HepG2 (cell line): Measurements from ENCODE around the gene PDGFD. TPM values are rescaled to one million over a fixed set of nuclear protein-coding genes. Genes with fewer than 3 reads are reported as not detected.

Experiments used
- ATAC-seq: fragments of 200-7000 bp; cut with Tn5 transposase; 3 replicates; pipeline ENCODE4 v1.9.1; 2020; ENCODE audit warnings: mild to moderate bottlenecking, moderate library complexity
- BruUV-seq: library from RNA; stranded (reverse); fragments of 400-500 nt; replicated peaks from 2 replicates; lab custom pipeline; 2021; lab: Mats Ljungman, UMichigan
- CTCF ChIA-PET: fragments of 300-600 bp; formaldehyde crosslinking; extraction: SDS; loops from one replicate; lab custom pipeline; 2021; ENCODE audit warnings: low total read pairs, inconsistent platforms, low intra/inter-chr PET ratio; lab: Yijun Ruan, JAX
- POLR2A ChIA-PET: fragments of 350-600 bp; sonication (Branson Sonifier 250); formaldehyde crosslinking; loops from one replicate; lab custom pipeline; 2020; ENCODE audit warnings: antibody characterized with exemption, inconsistent platforms; lab: Yijun Ruan, JAX
- DNase-seq: peaks from one replicate; pipeline ENCODE4 v3.0.0-alpha.2; 2015; ENCODE audit warnings: low spot score
- FAIRE-seq: peaks from 3 replicates; lab custom pipeline; 2011; peaks lifted over from hg19 to GRCh38; lab: Jason Lieb, UNC
- H2AFZ ChIP-seq: one replicate; pipeline ENCODE4 v1.6.1; 2011; ENCODE audit warnings: low read length, inconsistent platforms
- H3K27ac ChIP-seq: fragments of 300-600 bp; 3 replicates; pipeline ENCODE4 v1.8.0; 2011; ENCODE audit warnings: mixed run types, mild to moderate bottlenecking, mixed read lengths, low read length, inconsistent platforms; ENCODE audit not compliant: insufficient read depth; ENCODE audit errors: extremely low read length
- H3K27me3 ChIP-seq, 2 experiments: fragments of 200-600 bp in 1 of 2; 2 replicates in 1 of 2; 3 replicates in 1 of 2; pipeline versions ENCODE4 v1.6.0 to v1.8.0; 2011; ENCODE audit warnings: low read length in 2 of 2, mild to moderate bottlenecking in 2 of 2, moderate library complexity in 2 of 2, inconsistent platforms in 1 of 2; ENCODE audit not compliant: insufficient read depth in 2 of 2, control insufficient read depth in 1 of 2
- H3K36me3 ChIP-seq, 2 experiments: fragments of 200-600 bp in 1 of 2; replicated peaks in 1 of 2; 2 replicates in 1 of 2; 3 replicates in 1 of 2; pipeline versions ENCODE4 v1.5.1 to v1.8.0; 2011; ENCODE audit warnings: low read length in 2 of 2, inconsistent platforms in 1 of 2; ENCODE audit not compliant: insufficient read depth in 2 of 2, control insufficient read depth in 1 of 2
- H3K4me1 ChIP-seq: 2 replicates; pipeline ENCODE4 v1.5.1; 2012; ENCODE audit warnings: low read length, inconsistent platforms; ENCODE audit not compliant: insufficient read depth
- H3K4me2 ChIP-seq: 2 replicates; pipeline ENCODE4 v1.6.0; 2011; ENCODE audit warnings: low read depth, low read length, inconsistent platforms
- H3K4me3 ChIP-seq, 3 experiments: fragments of 200-600 bp in 1 of 3; sonication (generic), shearing (Covaris generic) in 1 of 3; replicated peaks in 1 of 3; 2 replicates each; pipeline ENCODE4 v1.5.1; 2011 to 2016; ENCODE audit warnings: low read length in 3 of 3, inconsistent platforms in 2 of 3, low read depth in 2 of 3, mild to moderate bottlenecking in 2 of 3, control low read depth in 1 of 3, mixed read lengths in 1 of 3; ENCODE audit not compliant: insufficient read depth in 1 of 3
- H3K79me2 ChIP-seq: one replicate; pipeline ENCODE4 v1.6.1; 2011; ENCODE audit warnings: low read length, inconsistent platforms; ENCODE audit not compliant: insufficient read depth
- H3K9ac ChIP-seq: 2 replicates; pipeline ENCODE4 v1.6.0; 2011; ENCODE audit warnings: mild to moderate bottlenecking, low read depth, low read length, inconsistent platforms; ENCODE audit not compliant: insufficient read depth
- H3K9me3 ChIP-seq: 2 replicates; pipeline ENCODE4 v1.5.1; 2012; ENCODE audit warnings: mild to moderate bottlenecking, low read length
- H4K20me1 ChIP-seq: 2 replicates; pipeline ENCODE4 v1.6.0; 2011; ENCODE audit warnings: inconsistent platforms, mild to moderate bottlenecking, low read length, moderate library complexity; ENCODE audit not compliant: insufficient read depth
- ARNTL ChIP-seq: sonication (generic); formaldehyde crosslinking; IDR thresholded peaks from 2 replicates; pipeline ENCODE4 v1.4.0; 2020; ENCODE audit warnings: mild to moderate bottlenecking, missing genetic modification reagents
- ATF7-NPFF ChIP-seq: sonication (generic); formaldehyde crosslinking; IDR thresholded peaks from 2 replicates; pipeline ENCODE4 v1.8.1; 2023; ENCODE audit warnings: mild to moderate bottlenecking, low read depth, missing genetic modification reagents, moderate library complexity
- CHCHD3 ChIP-seq: sonication (generic); formaldehyde crosslinking; IDR thresholded peaks from 2 replicates; pipeline ENCODE4 v1.8.0; 2022; ENCODE audit warnings: mild to moderate bottlenecking, missing genetic modification reagents, moderate library complexity
- DMAP1 ChIP-seq: IDR thresholded peaks from 2 replicates; pipeline ENCODE4 v1.6.1; 2016
- IKZF1 ChIP-seq: fragments of 450-650 bp; IDR thresholded peaks from 2 replicates; pipeline ENCODE4 v1.7.1; 2016
- MAF1 ChIP-seq: sonication (generic); formaldehyde crosslinking; IDR thresholded peaks from 2 replicates; pipeline ENCODE4 v1.5.0; 2020; ENCODE audit warnings: missing genetic modification reagents, borderline replicate concordance
- MIER2 ChIP-seq: IDR thresholded peaks from 2 replicates; pipeline ENCODE4 v1.6.1; 2016; ENCODE audit warnings: missing biosample characterization, missing genetic modification reagents
- MXD4 ChIP-seq: IDR thresholded peaks from 2 replicates; pipeline ENCODE4 v1.6.1; 2016; ENCODE audit warnings: mild to moderate bottlenecking, missing biosample characterization, missing genetic modification reagents
- RFXAP ChIP-seq: sonication (generic); formaldehyde crosslinking; IDR thresholded peaks from 2 replicates; pipeline ENCODE4 v1.4.0; 2020; ENCODE audit warnings: missing genetic modification reagents, borderline replicate concordance
- SCMH1 ChIP-seq: sonication (generic); formaldehyde crosslinking; IDR thresholded peaks from 2 replicates; pipeline ENCODE4 v1.9.0; 2021; ENCODE audit warnings: missing genetic modification reagents, mild to moderate bottlenecking, borderline replicate concordance
- ZNF44 ChIP-seq: sonication (generic); formaldehyde crosslinking; IDR thresholded peaks from 2 replicates; pipeline ENCODE4 v1.5.1; 2020; ENCODE audit warnings: mild to moderate bottlenecking, missing genetic modification reagents
- ZNF790 ChIP-seq: sonication (generic); formaldehyde crosslinking; IDR thresholded peaks from 2 replicates; pipeline ENCODE4 v1.8.0; 2022; ENCODE audit warnings: missing genetic modification reagents, mild to moderate bottlenecking, borderline replicate concordance
- WGBS: methylation state at CpG from one replicate; pipeline ENCODE4 v1.1.6; 2017; ENCODE audit warnings: low lambda C conversion rate; 5-methylcytosine and 5-hydroxymethylcytosine counted together
- in situ Hi-C: cut with HindIII; loops from 2 replicates; pipeline ENCODE4 v1.10.0; 2017; ENCODE audit warnings: low pct_unique_long_range_greater_than_20kb; ENCODE audit not compliant: extremely low pct_ligation_motif_present
- intact Hi-C: fragments of 100-400 bp; cut with micrococcal nuclease; formaldehyde crosslinking; loops from one replicate; pipeline ENCODE4 v1.10.0; 2022; ENCODE audit not compliant: unreplicated experiment
- polyA plus RNA-seq, 8 experiments: library from polyadenylated mRNA; depleted of rRNA in 3 of 8; stranded (reverse) in 7 of 8; unstranded in 1 of 8; fragments of >200 nt; fragmentation: Illumina TruSeq in 4 of 8; extraction: Trizol in 4 of 8; gene quantifications; 2 replicates each; pipeline versions ENCODE4 v1.2.1 to v1.2.3, GENCODE V29; 2011 to 2016; ENCODE audit warnings: low read depth in 4 of 8, missing spikeins in 1 of 8, mixed read lengths in 1 of 8; ENCODE audit not compliant: insufficient read depth in 1 of 8
- total RNA-seq, 5 experiments: library from RNA; depleted of rRNA; stranded (reverse); fragments of >200 nt; fragmentation: Illumina TruSeq; extraction: Trizol; gene quantifications; 2 replicates each; pipeline ENCODE4 v1.2.3, GENCODE V29; 2016; ENCODE audit warnings: low read depth in 1 of 5
- TF ChIP-seq, protein P1 (sequence below): IDR thresholded peaks from 2 replicates; pipeline ENCODE4 v1.6.1; 2016
- TF ChIP-seq, protein P2 (sequence below): sonication (generic); formaldehyde crosslinking; IDR thresholded peaks from 2 replicates; pipeline ENCODE4 v1.5.0; 2020; ENCODE audit warnings: missing genetic modification reagents
- TF ChIP-seq, protein P3 (sequence below), 2 experiments: IDR thresholded peaks; 2 replicates each; pipeline ENCODE4 v1.6.1; 2011 to 2012; ENCODE audit warnings: low read length in 2 of 2, borderline replicate concordance in 1 of 2, low read depth in 1 of 2, mild to moderate bottlenecking in 1 of 2, moderate library complexity in 1 of 2

Gene PDGFD
- total and polyA plus RNA-seq, 2 of the 13 experiments (the other 11 are each of a cell fraction or from before 2014, with no cell fraction given) = 0.09 to 0.29 TPM

DNA sequence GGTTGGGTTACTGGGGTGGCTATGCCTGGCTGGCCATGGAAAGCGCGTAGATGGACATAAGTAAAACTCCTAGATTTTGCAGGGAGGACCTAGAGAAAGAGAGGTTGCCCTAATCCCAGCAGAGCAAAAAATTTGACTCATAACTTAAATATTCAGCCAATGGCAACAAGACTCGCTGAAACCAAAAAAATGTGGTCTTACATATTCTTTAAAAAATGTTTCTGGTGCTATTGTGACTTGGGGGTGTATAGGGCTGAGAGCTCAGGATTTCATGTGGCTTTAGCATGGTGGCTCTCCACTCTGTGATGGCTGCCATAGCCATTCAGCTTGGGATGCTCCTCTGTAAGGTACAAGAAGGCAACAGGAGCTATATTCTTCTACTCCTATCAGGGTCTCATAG is 27.2 kb upstream of the PDGFD start:
- POLR2A ChIA-PET = no interaction called here
- FAIRE-seq = no peak

DNA sequence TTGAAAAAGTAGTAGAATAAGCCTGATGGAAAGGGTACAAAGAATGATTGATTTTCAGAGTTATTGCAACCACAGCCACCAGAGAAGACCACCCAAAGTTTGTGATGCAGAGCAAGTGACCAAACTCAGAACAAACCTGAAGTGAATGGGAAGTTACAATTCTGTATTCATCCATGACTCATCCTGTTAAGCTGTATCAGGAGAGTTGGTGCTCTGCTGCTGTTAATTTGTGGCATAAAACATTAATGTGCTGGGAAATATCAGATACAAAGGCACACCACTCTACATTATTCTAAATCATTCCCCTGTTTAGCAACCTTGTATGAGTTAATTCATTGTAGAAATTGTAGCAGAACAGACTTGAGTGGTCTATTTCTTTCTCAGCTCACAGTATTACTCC is 19.6 kb upstream of the PDGFD start:
- in situ Hi-C loops = no loop called here
- no peak for DNase-seq
- H3K4me3 ChIP-seq = no peak overlapping the region
- ChIA-PET CTCF (no interaction called here), POLR2A (no interaction called here)
- ATAC-seq = no peak
- no peaks in the 10 kb centered on the region for H3K36me3 ChIP-seq
- no peaks in the 10 kb centered on the region for H3K4me1 ChIP-seq
- no peaks in the 10 kb centered on the region for H4K20me1 ChIP-seq
- H3K9me3 ChIP-seq = no peaks in the 10 kb centered on the region
- no peak overlapping the region for H3K9ac ChIP-seq
- no peaks in the 10 kb centered on the region for H3K79me2 ChIP-seq
- FAIRE-seq = no peak
- H2AFZ ChIP-seq = no peak overlapping the region
- intact Hi-C loops = no loop called here
- no peak overlapping the region for H3K27ac ChIP-seq
- no peak overlapping the region for H3K4me2 ChIP-seq
- H3K27me3 ChIP-seq = no peaks in the 10 kb centered on the region
- no TSS peak for BruUV-seq
- TF ChIP-seq MIER2 (CRISPR knock-in tag) (no peak), ATF7-NPFF (CRISPR knock-in tag) (no peak), CHCHD3 (no peak), MXD4 (CRISPR knock-in tag) (no peak), RFXAP (CRISPR knock-in tag) (no peak), DMAP1 (CRISPR knock-in tag) (no peak), ZNF44 (no peak), IKZF1 (no peak)
- TF ChIP-seq, protein P1, sequence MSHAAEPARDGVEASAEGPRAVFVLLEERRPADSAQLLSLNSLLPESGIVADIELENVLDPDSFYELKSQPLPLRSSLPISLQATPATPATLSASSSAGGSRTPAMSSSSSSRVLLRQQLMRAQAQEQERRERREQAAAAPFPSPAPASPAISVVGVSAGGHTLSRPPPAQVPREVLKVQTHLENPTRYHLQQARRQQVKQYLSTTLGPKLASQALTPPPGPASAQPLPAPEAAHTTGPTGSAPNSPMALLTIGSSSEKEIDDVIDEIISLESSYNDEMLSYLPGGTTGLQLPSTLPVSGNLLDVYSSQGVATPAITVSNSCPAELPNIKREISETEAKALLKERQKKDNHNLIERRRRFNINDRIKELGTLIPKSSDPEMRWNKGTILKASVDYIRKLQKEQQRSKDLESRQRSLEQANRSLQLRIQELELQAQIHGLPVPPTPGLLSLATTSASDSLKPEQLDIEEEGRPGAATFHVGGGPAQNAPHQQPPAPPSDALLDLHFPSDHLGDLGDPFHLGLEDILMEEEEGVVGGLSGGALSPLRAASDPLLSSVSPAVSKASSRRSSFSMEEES = no peak
- TF ChIP-seq, protein P2, sequence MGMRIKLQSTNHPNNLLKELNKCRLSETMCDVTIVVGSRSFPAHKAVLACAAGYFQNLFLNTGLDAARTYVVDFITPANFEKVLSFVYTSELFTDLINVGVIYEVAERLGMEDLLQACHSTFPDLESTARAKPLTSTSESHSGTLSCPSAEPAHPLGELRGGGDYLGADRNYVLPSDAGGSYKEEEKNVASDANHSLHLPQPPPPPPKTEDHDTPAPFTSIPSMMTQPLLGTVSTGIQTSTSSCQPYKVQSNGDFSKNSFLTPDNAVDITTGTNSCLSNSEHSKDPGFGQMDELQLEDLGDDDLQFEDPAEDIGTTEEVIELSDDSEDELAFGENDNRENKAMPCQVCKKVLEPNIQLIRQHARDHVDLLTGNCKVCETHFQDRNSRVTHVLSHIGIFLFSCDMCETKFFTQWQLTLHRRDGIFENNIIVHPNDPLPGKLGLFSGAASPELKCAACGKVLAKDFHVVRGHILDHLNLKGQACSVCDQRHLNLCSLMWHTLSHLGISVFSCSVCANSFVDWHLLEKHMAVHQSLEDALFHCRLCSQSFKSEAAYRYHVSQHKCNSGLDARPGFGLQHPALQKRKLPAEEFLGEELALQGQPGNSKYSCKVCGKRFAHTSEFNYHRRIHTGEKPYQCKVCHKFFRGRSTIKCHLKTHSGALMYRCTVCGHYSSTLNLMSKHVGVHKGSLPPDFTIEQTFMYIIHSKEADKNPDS = no peak
- TF ChIP-seq, protein P3, sequence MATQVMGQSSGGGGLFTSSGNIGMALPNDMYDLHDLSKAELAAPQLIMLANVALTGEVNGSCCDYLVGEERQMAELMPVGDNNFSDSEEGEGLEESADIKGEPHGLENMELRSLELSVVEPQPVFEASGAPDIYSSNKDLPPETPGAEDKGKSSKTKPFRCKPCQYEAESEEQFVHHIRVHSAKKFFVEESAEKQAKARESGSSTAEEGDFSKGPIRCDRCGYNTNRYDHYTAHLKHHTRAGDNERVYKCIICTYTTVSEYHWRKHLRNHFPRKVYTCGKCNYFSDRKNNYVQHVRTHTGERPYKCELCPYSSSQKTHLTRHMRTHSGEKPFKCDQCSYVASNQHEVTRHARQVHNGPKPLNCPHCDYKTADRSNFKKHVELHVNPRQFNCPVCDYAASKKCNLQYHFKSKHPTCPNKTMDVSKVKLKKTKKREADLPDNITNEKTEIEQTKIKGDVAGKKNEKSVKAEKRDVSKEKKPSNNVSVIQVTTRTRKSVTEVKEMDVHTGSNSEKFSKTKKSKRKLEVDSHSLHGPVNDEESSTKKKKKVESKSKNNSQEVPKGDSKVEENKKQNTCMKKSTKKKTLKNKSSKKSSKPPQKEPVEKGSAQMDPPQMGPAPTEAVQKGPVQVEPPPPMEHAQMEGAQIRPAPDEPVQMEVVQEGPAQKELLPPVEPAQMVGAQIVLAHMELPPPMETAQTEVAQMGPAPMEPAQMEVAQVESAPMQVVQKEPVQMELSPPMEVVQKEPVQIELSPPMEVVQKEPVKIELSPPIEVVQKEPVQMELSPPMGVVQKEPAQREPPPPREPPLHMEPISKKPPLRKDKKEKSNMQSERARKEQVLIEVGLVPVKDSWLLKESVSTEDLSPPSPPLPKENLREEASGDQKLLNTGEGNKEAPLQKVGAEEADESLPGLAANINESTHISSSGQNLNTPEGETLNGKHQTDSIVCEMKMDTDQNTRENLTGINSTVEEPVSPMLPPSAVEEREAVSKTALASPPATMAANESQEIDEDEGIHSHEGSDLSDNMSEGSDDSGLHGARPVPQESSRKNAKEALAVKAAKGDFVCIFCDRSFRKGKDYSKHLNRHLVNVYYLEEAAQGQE (IDR thresholded peaks at IDR 0.05; ENCODE audit: borderline replicate concordance in 1 of 2, low read depth in 1 of 2, low read length in 2 of 2) = no peak

More for the DNA sequence above, 27.2 kb upstream of the PDGFD start:
- intact Hi-C loops (no loop called here), in situ Hi-C loops (no loop called here)
- CTCF ChIA-PET = no interaction called here
- TF ChIP-seq SCMH1 (no peak), ARNTL (CRISPR knock-in tag) (no peak), MAF1 (no peak), ZNF790 (no peak)
- TF ChIP-seq, all 625 proteins: peak for 0
- Histone ChIP-seq H3K9ac (no peak overlapping the region), H4K20me1 (no peaks in the 10 kb centered on the region), H3K36me3 (no peaks in the 10 kb centered on the region), H3K9me3 (0 out of 2 replicates have a peak, but pooled peaks cover 4% of the 10 kb centered on the region), H3K4me3 (no peak overlapping the region), H3K4me1 (no peaks in the 10 kb centered on the region), H3K27me3 (no peaks in the 10 kb centered on the region), H3K27ac (no peak overlapping the region), H2AFZ (no peak overlapping the region), H3K79me2 (no peaks in the 10 kb centered on the region), H3K4me2 (no peak overlapping the region)
- ATAC-seq (no peak), DNase-seq (no peak)
- 0% methylated on average over 3 of the region's 3 CpGs for WGBS
- no TSS peak for BruUV-seq
